Left renal pelvis (tissue), 4 donors: Measurements from ENCODE around the gene THOC2. TPM values are rescaled to one million over a fixed set of nuclear protein-coding genes. Genes with fewer than 3 reads are reported as not detected.
"Not testable (repeated sequence)": the region's sequence is repeated elsewhere in the genome, so short reads cannot be mapped to it uniquely, and the experiment has no call there.

ENCODE experiments used
- DNase-seq, 4 donors: peaks; one replicate each; pipeline ENCODE4 v3.0.0-alpha.2; 2013; ENCODE audit warnings: low read depth in 4 of 4, low spot score in 3 of 4
- polyA plus RNA-seq, 4 donors: library from polyadenylated mRNA; unstranded; fragments of 120-200 nt; gene quantifications; one replicate each; pipeline ENCODE4 v1.2.1, GENCODE V29; 2013; ENCODE audit not compliant: insufficient read length in 4 of 4

THOC2 gene
- polyA plus RNA-seq, 4 donors: 95.2 to 138 (median 131) TPM

GRCh38 chrX:123739474-123739873 lies 6.6 kb upstream of the THOC2 start:
- no peak for DNase-seq

GRCh38 chrX:123738378-123738940 lies 5.6 kb upstream of the THOC2 start:
- no peak for DNase-seq

GRCh38 chrX:123736333-123736921 lies 3.6 kb upstream of the THOC2 start:
- no peak for DNase-seq

- not testable (repeated sequence) for DNase-seq
Observed at GRCh38 chrX:123735137-123735536, 2.3 kb upstream of the THOC2 start.

GRCh38 chrX:123734079-123734478 lies 1.2 kb upstream of the THOC2 start:
- DNase-seq: not testable (repeated sequence)

- peak in 1 of 4 donors; percentile 14 for DNase-seq
Observed at GRCh38 chrX:123731987-123732669, 724 bp downstream of the THOC2 start.

- DNase-seq: no peak
Observed at GRCh38 chrX:123731258-123731986, 1.4 kb downstream of the THOC2 start.

GRCh38 chrX:123728554-123728953 lies 4.3 kb downstream of the THOC2 start:
- DNase-seq: no peak

GRCh38 chrX:123728016-123728415 lies 4.8 kb downstream of the THOC2 start:
- no peak for DNase-seq

GRCh38 chrX:123722193-123722592 lies 10.7 kb downstream of the THOC2 start:
- DNase-seq: not testable (repeated sequence)

- DNase-seq: no peak
Observed at GRCh38 chrX:123720486-123720885, 12.4 kb downstream of the THOC2 start.

GRCh38 chrX:123713841-123714240 lies 19.0 kb downstream of the THOC2 start:
- no peak for DNase-seq

- no peak for DNase-seq
Observed at GRCh38 chrX:123713434-123713833, 19.4 kb downstream of the THOC2 start.

GRCh38 chrX:123711201-123711600 lies 21.7 kb downstream of the THOC2 start:
- DNase-seq: not testable (repeated sequence)

- no peak for DNase-seq
Observed at GRCh38 chrX:123704781-123705180, 28.1 kb downstream of the THOC2 start.

- DNase-seq: no peak
Observed at GRCh38 chrX:123698979-123699520, 33.8 kb downstream of the THOC2 start.

GRCh38 chrX:123696334-123696733 lies 36.5 kb downstream of the THOC2 start:
- no peak for DNase-seq

- DNase-seq: no peak
Observed at GRCh38 chrX:123695242-123695641, 37.6 kb downstream of the THOC2 start.

GRCh38 chrX:123691776-123692175 lies 41.1 kb downstream of the THOC2 start:
- no peak for DNase-seq

- no peak for DNase-seq
Observed at GRCh38 chrX:123688524-123688923, 44.3 kb downstream of the THOC2 start.

- DNase-seq: no peak
Observed at GRCh38 chrX:123685232-123685631, 47.6 kb downstream of the THOC2 start.
